ENCODE results near the gene TMEM198.

DNA sequence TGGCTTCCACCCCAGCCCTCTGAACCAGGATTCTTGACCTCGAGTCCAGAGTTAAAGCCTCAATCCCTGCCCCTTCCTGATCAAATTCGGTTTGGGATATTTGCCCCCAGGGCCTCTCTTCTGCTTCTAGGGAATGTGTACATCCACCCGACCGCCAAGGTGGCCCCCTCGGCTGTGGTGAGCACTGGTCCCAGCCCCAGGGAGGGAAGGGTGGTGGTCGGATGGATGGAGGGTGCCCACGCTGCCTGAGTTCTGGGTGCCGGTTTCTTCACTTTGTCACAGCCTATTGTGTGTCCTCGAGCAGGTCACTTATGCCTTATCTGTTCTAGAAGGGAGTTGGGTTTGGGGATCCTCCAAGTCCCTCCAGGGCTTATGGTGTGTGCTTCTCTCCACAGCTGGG lies 38.2 kb upstream of the TMEM198 start:
- TF ChIP-seq CTCF (conservative IDR thresholded peaks at IDR 0.05; ENCODE audit: low read length) = no peak
- TF ChIP-seq EZH2phosphoT487 (IDR thresholded peaks at IDR 0.05; ENCODE audit: borderline replicate concordance) = no peak

All from Loucy (cell line).